Right renal pelvis (tissue), 4 donors: ENCODE data around the gene PWWP2B. TPM values are rescaled to one million over a fixed set of nuclear protein-coding genes. Genes with fewer than 3 reads are reported as not detected.
A peak's percentile ranks its signal among the peaks of the same experiment; 100 is the strongest.
"Not testable (repeated sequence)": the region's sequence is repeated elsewhere in the genome, so short reads cannot be mapped to it uniquely, and the experiment has no call there.

Source experiments
- DNase-seq, 4 donors: peaks; one replicate each; pipeline ENCODE4 v3.0.0-alpha.2; 2013; ENCODE audit warnings: low read depth in 4 of 4, low spot score in 3 of 4, missing footprints in 1 of 4
- polyA plus RNA-seq, 4 donors: library from polyadenylated mRNA; unstranded; fragments of 120-200 nt; gene quantifications; one replicate each; pipeline ENCODE4 v1.2.1, GENCODE V29; 2013; ENCODE audit not compliant: insufficient read length in 4 of 4

Gene PWWP2B
- polyA plus RNA-seq, 4 donors, result 7.2 to 12.7 (median 10.4) TPM

- no peak for DNase-seq
These were observed 19.7 kb upstream of the PWWP2B start for GRCh38 chr10:132377326-132377725.

- not testable (repeated sequence) for DNase-seq
These were observed 18.0 kb upstream of the PWWP2B start for GRCh38 chr10:132379026-132379425.

GRCh38 chr10:132380986-132381385 is 16.0 kb upstream of the PWWP2B start:
- not testable (repeated sequence) for DNase-seq

GRCh38 chr10:132381741-132382140 is 15.3 kb upstream of the PWWP2B start:
- no peak for DNase-seq

GRCh38 chr10:132382231-132382922 is 14.6 kb upstream of the PWWP2B start:
- no peak for DNase-seq

- no peak for DNase-seq
These were observed 13.9 kb upstream of the PWWP2B start for GRCh38 chr10:132383101-132383500.

GRCh38 chr10:132383751-132384196 is 13.2 kb upstream of the PWWP2B start:
- no peak for DNase-seq

GRCh38 chr10:132384618-132385388 is 12.2 kb upstream of the PWWP2B start:
- DNase-seq, result no peak

GRCh38 chr10:132385389-132385667 is 11.7 kb upstream of the PWWP2B start:
- DNase-seq, result no peak

GRCh38 chr10:132385721-132386418 is 11.1 kb upstream of the PWWP2B start:
- DNase-seq, result no peak

GRCh38 chr10:132386419-132386831 is 10.6 kb upstream of the PWWP2B start:
- DNase-seq, result no peak

GRCh38 chr10:132386896-132387295 is 10.1 kb upstream of the PWWP2B start:
- DNase-seq, result not testable (repeated sequence)

GRCh38 chr10:132387764-132388210 is 9.2 kb upstream of the PWWP2B start:
- DNase-seq, result peak in 1 of 4 donors; percentile 56

- no peak for DNase-seq
These were observed 8.0 kb upstream of the PWWP2B start for GRCh38 chr10:132388891-132389432.

- no peak for DNase-seq
These were observed 7.4 kb upstream of the PWWP2B start for GRCh38 chr10:132389433-132390169.

- no peak for DNase-seq
These were observed 6.7 kb upstream of the PWWP2B start for GRCh38 chr10:132390170-132390920.

- DNase-seq, result no peak
These were observed 5.9 kb upstream of the PWWP2B start for GRCh38 chr10:132390921-132391675.

GRCh38 chr10:132391676-132392020 is 5.4 kb upstream of the PWWP2B start:
- DNase-seq, result no peak

- DNase-seq, result no peak
These were observed 4.7 kb upstream of the PWWP2B start for GRCh38 chr10:132392184-132392800.
